ENCODE data around the gene PTPRD. TPM values are rescaled to one million over a fixed set of nuclear protein-coding genes. Genes with fewer than 3 reads are reported as not detected.

Gene PTPRD
- total RNA-seq, 1 donor from 2014 or later = 15.6 TPM

DNA sequence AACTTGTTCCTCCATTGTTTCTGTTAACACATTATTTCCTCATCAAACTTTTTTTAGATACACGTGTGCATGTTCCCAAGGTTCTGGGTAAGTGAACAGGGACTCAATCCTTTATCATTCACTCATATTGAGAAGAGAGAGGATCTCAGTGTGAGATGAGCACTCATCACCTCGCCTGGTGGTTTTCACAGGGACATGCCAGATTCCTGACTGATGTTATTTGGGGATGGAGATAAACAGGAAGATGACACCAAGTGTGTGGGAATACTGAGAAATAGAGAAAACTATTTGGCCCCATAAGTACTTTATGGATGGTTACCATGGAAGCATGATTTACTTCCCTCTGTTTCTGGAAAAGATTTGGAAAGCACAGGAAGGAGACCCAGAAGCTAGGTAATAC, 2279.9 kb downstream of the PTPRD start:
- Histone ChIP-seq H3K27me3 (ENCODE audit: low read depth) (no peaks in the 10 kb centered on the region), H3K36me3 (no peaks in the 10 kb centered on the region), H3K27ac (replicated peaks) (no peak overlapping the region), H3K4me1 (peaks cover 6% of the 10 kb centered on the region), H3K9me3 (replicated peaks) (no peaks in the 10 kb centered on the region), H3K4me3 (no peak overlapping the region)
- TF ChIP-seq, protein P1, sequence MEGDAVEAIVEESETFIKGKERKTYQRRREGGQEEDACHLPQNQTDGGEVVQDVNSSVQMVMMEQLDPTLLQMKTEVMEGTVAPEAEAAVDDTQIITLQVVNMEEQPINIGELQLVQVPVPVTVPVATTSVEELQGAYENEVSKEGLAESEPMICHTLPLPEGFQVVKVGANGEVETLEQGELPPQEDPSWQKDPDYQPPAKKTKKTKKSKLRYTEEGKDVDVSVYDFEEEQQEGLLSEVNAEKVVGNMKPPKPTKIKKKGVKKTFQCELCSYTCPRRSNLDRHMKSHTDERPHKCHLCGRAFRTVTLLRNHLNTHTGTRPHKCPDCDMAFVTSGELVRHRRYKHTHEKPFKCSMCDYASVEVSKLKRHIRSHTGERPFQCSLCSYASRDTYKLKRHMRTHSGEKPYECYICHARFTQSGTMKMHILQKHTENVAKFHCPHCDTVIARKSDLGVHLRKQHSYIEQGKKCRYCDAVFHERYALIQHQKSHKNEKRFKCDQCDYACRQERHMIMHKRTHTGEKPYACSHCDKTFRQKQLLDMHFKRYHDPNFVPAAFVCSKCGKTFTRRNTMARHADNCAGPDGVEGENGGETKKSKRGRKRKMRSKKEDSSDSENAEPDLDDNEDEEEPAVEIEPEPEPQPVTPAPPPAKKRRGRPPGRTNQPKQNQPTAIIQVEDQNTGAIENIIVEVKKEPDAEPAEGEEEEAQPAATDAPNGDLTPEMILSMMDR (IDR thresholded peaks at IDR 0.05; ENCODE audit: borderline replicate concordance) = no peak
- DNase-seq = no peak
- intact Hi-C loops (cut with micrococcal nuclease) = no loop called here

DNA sequence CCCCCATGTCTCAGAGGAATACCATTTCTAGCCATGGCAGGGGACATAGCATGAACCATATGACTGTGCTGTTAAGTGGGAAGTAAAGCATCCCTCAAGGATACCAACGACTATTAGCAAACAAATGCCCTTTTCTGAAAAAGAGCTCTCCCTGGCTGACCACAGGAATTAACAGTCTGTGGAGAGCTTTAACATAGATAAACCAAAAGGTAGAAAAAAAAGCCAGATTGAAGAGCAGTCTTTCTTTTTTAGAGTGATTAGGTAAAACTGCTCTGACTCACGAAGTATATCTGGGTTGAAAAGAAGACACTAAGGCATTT, 2280.5 kb downstream of the PTPRD start:
- H3K27me3 ChIP-seq (ENCODE audit: low read depth) = no peaks in the 10 kb centered on the region
- H3K4me3 ChIP-seq = no peak overlapping the region
- no peaks in the 10 kb centered on the region for H3K9me3 ChIP-seq (replicated peaks)
- TF ChIP-seq, protein P1 (IDR thresholded peaks at IDR 0.05; ENCODE audit: borderline replicate concordance) = no peak
- no peak for DNase-seq
- H3K36me3 ChIP-seq = no peaks in the 10 kb centered on the region
- H3K27ac ChIP-seq (replicated peaks) = no peak overlapping the region
- intact Hi-C loops (cut with micrococcal nuclease) = no loop called here
- H3K4me1 ChIP-seq = peaks cover 1% of the 10 kb centered on the region

- TF ChIP-seq, protein P1 (IDR thresholded peaks at IDR 0.05; ENCODE audit: borderline replicate concordance) = no peak
- no peak for DNase-seq
- Histone ChIP-seq H3K27me3 (ENCODE audit: low read depth) (no peaks in the 10 kb centered on the region), H3K9me3 (replicated peaks) (no peaks in the 10 kb centered on the region), H3K4me1 (no peaks in the 10 kb centered on the region), H3K27ac (replicated peaks) (no peak overlapping the region), H3K36me3 (no peaks in the 10 kb centered on the region), H3K4me3 (no peak overlapping the region)
- intact Hi-C loops (cut with micrococcal nuclease) = no loop called here
These were observed 2281.1 kb downstream of the PTPRD start for GRCh38 chr9:8331507-8332330.

- H3K4me1 ChIP-seq = no peaks in the 10 kb centered on the region
- H3K36me3 ChIP-seq = no peaks in the 10 kb centered on the region
- H3K4me3 ChIP-seq = no peak overlapping the region
- DNase-seq = no peak
- TF ChIP-seq, protein P1 (IDR thresholded peaks at IDR 0.05; ENCODE audit: borderline replicate concordance) = no peak
- no peak overlapping the region for H3K27ac ChIP-seq (replicated peaks)
- no peaks in the 10 kb centered on the region for H3K27me3 ChIP-seq (ENCODE audit: low read depth)
- intact Hi-C loops (cut with micrococcal nuclease) = no loop called here
- peaks cover 2% of the 10 kb centered on the region for H3K9me3 ChIP-seq (replicated peaks)
These were observed 2283.1 kb downstream of the PTPRD start for GRCh38 chr9:8329561-8330283.

DNA sequence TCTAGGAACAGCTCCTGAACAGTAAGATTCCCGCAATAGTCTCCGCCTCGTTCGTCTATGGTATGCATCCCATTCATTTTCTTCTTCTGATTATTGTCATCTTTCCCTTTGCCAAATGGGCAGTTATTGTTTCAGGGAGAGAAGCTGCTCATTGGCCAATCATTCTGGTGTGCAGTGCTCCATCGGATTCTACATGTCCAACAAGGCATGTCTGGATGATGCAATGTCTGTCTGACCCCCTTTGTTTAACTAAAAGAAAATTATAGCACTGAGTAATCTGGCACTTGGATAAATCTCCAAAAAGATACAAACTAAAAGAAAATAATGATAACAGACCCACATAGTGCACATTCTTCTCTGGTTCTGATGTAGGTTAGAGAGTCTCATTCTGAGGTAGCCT, 2297.6 kb downstream of the PTPRD start:
- Histone ChIP-seq H3K4me1 (no peaks in the 10 kb centered on the region), H3K27ac (replicated peaks) (no peak overlapping the region), H3K4me3 (no peak overlapping the region), H3K36me3 (no peaks in the 10 kb centered on the region), H3K27me3 (ENCODE audit: low read depth) (no peaks in the 10 kb centered on the region), H3K9me3 (replicated peaks) (peaks cover 11% of the 10 kb centered on the region)
- TF ChIP-seq, protein P1 (IDR thresholded peaks at IDR 0.05; ENCODE audit: borderline replicate concordance) = no peak
- intact Hi-C loops (cut with micrococcal nuclease) = no loop called here
- no peak for DNase-seq
